Stimulated activated CD4-positive, alpha-beta T cell treated with anti-CD3 and anti-CD28 coated beads, Interleukin-15, amount 100 ng/mL, for 24 hours (primary cell): ENCODE data around the gene HOXD1.
A peak's percentile ranks its signal among the peaks of the same experiment; 100 is the strongest.

Experiments used
- DNase-seq: peaks from one replicate; pipeline ENCODE4 v3.0.0-alpha.2; 2020

HOXD1 gene

DNA sequence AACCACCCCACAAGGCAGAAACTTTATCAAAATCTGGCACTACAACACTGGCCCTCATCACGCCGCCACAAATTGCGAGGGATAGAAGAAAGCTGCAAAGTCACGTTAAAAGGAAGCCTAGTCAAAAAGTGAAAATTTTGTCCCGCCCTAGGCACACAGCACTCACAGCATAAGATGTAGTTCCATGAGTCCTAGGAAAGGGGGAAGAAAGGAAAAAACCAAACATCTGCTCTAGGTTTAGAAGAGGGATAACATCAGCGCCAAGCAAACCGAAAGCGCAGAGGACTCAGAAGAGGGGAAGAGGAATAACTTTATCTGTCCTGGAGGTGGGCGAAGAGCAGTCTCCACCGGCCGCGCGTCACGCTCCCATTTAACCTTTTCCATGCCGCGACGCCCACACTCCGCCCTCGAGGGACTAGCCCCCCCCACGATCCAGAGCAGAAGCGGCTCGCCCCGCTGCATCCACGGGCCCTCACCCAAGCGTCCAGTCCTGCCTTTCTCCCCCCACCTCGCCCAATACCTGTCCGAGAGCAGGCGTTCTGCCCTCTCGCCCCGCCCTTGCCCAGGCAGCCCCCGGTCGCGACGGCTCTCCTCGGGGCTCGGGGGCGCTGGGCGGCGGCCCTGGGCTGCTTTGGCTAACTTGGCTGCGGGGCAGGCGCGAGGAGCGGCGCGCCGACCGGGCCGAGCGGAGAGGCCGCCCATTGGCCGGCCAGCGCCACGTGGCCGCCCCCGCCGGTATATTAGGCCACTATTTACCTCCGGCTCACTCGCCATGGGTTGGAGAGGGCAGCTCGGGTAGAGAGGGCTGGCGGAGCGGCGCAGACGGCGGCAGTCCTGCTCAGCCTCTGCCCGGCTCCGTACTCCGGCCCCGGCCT lies at the start of gene HOXD1:
HOXD1 (plus strand) TSS at position 770 of the 875 bp plus-strand sequence. CDS start 134 bp downstream, outside the sequence.
- peak; percentile 25 for DNase-seq

DNA sequence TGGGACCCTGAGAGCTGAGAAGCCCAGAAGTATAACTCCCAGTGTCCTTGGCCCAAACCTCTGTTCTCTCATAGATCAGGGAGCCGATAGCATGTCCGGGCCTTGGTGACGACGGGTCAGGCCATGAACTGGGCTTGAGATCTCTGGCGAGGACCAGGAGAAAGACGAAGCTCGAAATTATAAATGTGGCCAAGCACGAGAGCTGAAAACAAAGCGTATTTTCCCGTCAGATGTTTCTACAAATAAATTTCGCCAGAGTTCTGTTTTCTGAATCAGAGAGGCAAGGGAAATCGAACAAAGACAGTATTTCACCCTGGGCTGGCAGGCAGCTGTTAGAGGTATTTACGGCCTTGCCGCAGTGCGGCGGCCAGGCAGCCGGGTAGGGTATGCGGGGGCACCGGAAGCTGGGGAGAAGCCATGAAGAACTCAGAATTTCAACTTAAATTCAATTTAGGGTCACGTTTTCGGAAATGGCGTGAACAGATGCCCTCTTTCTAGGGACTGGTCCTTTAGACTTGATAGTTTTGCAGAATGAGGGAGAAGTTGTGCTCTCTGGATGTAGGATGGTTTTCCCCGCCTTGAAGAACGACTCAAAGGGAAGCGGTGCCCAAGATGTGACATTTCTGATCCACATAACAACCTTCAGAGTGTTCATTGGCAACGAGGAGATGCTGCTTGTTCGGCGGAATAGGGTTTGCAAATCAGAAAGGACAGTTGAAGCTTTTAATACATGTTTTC lies 49.4 kb upstream of the HOXD1 start:
- DNase-seq, result no peak

DNA sequence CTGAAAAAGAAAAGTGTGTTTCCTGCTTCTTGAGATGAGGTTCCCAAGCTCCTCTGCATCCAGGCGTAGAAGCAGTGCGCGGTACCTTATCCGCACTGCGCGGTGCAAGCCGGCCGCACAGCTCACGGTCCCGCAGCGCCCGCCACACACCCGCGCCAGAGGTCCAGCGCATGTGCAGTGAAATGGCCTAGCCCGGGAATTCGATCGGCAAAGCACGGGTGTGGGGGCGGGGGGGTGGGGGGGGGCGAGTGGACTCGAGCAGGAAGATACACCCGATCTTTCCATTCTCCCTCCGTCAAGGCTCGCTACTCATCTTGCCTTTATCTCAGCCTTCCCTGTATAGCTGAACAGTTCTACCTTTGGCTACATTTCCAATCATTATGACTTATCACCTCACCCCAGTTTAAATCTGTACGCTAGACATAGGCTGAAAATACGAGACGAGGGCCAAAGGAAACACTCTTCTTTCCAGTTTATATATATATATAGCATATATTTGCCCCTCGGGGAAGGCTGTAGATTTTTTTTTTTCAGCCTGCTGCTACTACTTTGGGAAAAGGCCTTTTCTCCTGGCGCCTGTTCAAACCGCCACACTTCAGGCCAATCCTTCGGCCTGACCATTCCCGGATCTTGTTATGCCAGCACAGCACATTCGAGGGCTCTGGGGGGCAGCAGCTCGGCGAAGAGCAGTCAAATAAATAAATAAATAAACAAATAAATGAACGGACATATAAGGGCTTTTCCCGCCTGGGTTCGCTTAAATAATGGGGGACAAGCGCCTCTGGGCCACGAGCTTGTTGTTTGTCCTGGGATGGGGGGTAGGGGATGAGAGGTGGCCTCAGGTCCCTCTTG lies 48.6 kb upstream of the HOXD1 start:
- no peak for DNase-seq

DNA sequence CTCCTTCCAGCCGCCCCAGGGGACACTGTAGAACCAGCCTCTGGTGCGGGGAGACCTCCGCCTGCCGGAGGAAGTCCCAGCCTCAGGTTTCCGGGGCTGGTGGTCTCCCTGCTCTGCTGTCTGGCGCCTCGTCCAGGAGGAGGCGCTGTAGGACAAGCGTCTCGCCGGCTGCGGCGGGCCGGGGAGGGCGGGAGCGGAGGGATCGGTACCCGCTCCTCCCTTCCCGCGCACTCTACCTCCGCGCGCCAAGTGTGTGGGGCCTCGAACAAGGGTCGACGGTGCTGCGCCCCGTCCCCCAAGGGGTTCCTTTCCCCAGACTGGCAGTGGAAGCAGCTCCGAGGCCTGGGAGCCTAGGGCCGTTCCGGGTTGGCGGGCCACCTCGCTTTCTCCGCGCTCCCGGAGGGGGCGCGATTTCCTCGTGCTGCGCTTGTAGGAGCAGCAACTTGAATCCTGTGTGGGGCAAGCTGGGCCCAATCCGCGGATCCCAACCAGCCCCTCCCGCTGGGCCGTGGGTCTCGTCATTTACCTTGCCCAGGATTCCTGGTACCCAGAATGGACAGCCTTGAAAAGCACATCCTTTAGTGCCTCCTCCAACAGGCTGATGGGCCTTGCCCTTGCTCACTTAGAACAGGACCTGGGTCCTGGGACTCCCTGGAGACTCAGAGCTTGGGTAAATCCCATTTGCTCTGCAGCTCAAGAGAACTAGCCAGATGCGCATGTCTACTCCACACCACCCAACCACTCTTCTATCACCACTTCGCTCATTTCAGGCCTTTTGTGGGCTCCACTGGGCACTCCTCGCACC lies 47.8 kb upstream of the HOXD1 start:
- DNase-seq, result peak; percentile 78

DNA sequence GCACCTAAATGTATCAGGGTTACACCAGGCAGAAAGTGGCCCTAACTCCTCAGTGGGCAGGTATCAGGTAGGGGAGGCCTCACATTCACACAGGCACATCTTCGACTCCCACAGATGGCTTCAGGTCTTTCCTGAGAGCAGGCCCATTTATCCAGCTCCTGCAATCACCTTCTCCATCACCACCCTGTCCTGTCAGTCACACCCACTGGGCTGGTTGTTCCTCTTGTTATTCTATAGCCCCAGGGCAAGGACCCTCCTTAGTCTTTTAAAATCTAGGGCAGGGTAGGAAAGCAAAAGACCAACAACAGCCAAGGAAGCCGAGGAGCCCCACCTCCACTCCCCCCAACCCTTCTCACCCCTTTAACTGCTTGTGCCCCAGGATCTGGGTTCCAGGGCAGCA lies 46.2 kb upstream of the HOXD1 start:
- DNase-seq, result no peak

DNA sequence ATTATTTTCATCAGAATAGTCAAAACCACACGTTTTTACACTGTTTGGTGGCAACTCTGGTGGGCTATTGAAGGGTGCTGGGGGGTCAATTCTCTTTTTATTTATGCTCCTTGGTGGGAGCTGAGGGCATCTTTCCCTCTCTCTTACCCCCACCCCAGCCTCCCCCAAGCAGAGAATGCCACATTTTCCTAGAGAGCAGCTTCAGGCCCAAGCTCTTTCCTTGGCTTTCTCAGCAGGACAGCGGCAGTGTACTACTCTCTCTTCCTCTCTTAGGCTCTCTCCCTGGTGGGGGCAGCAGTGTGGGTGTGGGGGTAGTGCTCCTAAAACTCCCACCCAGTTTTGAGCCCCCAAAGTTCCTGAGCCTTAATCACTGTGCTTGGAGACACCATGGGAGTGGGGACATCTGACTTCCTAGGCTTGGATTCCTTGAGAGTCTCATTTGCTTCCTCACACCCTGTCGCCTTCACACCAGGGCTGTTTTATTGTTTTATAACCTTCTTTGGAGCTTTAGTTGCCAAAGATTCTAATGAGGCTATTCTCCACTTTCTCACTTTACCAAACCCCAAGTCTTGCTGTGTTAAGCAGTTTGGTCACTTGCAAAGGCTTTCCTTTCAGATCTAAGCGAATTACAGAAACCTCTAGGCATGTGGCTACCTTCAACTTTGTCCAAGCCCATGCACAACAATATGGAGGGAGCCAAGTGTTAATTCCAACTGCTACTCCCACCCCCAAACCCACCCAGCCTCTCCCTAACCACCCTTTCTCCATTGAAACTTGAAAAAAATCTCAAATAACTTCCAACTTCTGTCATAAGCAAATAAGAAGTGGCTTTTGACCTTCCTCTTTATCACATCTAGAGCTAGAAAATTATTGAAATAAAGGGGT lies 43.1 kb upstream of the HOXD1 start:
- DNase-seq, result no peak

DNA sequence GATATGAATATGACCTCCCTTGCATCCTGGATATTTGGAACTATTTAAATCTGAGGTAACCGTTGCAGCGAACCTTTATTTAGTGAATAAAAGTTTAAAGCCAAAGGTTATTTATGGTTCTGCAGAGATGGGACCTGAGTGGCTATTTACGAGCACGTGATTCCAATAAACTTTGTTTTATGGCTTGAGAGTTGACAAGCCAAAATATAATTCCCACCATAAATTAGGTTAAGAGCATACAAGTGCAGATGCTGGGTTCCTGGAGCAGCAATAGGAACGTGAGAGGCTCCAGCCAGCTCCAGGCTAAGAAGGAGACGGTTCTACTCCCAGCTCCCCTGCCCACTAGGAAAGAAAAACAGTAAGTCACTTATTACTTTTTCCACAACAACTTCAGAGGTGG lies 42.4 kb upstream of the HOXD1 start:
- no peak for DNase-seq

DNA sequence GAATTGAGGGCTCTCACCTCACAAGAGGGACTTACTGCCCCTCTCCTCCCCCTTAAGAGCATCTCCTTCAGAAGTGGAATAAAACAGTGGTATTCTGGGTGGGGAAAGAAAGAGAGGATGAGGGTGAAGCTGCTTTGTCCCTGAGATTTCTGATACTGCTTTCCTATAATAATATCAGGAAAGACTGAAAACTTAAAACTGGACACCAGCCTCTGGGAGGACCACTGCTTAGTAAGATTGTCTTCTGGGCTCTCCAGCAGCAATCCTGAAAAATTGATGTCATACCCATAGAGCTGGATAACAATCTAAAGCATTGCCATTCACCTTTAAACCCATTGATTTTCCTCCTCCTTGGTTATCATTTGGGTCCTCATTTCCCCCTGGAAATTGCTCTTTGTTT lies 41.8 kb upstream of the HOXD1 start:
- no peak for DNase-seq

DNA sequence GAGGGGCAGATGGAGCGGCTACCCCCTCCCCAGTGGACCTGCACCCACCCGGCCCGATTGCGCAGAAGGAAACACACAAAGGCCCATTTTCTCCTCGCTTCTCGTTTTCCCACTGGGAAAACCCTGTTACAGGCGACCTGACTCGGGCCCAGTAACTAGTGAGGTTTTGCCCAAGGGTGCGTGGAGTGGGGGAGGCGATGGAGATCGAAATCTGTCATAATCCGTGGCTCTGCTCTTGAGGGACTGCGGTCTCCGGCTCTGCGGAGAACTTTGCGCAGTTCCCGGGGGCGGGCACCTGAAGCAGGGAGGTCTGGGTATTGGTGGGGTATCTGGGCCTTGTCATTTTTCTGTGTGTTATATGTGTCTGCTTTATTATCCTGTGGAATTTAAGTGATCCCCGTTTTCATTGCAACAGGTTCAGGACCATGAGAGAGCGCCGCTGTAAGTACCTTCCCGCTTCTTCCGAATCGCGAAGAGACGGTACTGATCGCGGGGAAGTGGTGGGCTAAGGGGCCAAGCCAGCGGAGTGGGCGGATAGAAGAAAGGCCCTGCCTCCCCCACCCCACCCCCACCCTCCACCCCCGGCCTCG lies 41.2 kb upstream of the HOXD1 start:
- DNase-seq, result no peak

DNA sequence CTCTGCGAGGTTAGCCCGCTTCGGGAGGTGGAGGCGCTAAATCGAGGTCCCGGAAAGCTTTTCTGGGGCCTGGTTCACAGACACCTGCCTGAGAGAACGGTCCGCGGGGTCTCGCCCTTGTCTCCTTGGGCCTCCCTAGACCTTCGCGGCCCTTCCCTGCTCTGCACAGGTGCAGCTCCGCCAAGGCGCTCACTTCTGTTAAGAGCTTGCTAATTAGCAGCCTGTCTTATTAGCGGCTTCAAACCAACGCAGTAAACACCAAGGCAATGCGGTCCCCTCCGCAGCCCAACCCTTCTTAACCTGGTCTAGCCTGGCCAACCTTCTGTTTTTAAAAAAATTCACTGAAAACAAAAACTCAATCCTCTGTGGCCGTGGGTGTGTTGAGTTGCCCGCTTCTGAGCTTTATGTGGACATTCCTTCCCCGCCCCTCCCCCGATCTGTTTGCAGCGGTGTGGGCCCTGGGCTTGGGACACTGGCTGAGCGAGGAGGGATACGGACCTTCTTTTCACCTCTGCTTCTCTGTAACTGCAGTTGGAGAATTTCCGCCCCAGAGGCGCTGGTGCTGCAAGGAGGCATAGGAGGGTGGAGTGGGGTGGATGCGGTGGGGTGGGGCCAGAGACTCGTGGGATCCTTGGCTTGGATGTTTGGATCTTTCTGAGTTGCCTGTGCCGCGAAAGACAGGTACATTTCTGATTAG lies 40.5 kb upstream of the HOXD1 start:
- no peak for DNase-seq

DNA sequence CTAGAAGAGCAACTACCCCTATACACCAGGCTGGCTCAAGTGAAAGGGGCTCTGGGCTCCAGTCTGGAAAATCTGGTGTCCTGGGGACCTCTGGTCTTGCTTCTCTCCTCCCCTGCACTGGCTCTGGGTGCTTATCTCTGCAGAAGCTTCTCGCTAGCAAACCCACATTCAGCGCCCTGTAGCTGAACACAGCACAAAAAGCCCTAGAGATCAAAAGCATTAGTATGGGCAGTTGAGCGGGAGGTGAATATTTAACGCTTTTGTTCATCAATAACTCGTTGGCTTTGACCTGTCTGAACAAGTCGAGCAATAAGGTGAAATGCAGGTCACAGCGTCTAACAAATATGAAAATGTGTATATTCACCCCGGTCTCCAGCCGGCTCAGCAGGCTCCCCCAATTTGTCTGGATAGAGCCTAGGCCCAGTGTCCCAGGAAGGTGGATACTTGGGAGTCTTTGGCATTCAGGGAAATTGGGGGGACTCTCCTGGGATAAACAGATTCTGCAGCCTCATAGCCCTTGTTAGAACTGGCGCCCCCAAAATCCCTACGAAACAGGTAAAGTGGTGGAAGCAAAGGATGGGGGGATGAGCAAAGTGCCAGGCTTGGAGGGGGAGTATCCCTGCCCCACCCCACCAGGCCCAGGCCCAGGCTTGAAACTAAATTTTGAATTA lies 39.6 kb upstream of the HOXD1 start:
- DNase-seq, result no peak

DNA sequence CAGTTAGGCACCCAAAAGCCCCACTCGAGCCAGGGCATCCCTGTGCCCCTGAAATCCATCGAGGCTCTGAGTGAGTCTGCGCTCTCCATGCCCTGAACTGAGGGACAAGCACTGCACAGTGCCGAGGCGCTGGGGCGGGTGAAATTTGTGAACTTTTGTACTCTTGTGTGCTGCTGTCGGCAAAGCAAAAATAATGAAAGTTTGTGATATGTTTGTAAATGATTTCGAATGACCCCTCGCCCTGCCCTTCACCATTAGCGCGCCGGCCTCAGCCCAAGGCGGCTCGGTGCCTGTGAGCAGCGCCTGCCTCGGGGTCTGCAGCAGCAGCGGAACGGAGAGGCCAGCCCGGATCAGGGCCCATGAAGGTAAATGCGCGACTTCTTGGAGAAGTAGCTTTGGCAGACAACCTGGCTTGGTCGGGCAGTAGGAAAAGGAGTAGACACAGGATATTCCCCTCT lies 39.0 kb upstream of the HOXD1 start:
- DNase-seq, result no peak

DNA sequence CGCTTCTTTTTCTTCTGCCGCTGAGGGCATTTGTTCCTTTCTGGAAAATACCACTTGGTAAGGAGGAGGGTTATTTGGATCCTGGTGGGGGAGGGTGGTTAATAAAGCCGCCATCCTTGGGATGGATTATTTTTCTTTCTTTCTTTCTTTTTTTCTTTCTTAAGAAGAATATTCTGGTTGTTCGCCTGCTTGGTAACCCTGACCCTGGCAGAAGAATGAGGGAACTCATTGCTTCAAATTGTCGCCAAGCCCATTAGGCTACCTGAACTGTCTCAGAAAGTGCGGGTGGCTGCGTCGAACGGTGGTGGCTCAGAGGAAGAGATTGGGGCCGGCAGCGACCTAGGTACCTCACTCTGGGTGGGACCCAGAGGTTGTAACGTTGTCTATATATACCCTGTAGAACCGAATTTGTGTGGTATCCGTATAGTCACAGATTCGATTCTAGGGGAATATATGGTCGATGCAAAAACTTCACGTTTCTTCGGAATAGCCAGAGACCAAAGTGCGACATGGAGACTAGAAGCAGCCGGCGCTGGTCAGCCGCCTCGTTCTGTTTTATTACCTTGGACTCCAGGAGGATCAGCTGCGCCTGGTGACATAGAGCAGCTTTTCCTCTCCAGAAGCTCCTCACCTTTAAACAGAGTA lies 38.4 kb upstream of the HOXD1 start:
- no peak for DNase-seq

DNA sequence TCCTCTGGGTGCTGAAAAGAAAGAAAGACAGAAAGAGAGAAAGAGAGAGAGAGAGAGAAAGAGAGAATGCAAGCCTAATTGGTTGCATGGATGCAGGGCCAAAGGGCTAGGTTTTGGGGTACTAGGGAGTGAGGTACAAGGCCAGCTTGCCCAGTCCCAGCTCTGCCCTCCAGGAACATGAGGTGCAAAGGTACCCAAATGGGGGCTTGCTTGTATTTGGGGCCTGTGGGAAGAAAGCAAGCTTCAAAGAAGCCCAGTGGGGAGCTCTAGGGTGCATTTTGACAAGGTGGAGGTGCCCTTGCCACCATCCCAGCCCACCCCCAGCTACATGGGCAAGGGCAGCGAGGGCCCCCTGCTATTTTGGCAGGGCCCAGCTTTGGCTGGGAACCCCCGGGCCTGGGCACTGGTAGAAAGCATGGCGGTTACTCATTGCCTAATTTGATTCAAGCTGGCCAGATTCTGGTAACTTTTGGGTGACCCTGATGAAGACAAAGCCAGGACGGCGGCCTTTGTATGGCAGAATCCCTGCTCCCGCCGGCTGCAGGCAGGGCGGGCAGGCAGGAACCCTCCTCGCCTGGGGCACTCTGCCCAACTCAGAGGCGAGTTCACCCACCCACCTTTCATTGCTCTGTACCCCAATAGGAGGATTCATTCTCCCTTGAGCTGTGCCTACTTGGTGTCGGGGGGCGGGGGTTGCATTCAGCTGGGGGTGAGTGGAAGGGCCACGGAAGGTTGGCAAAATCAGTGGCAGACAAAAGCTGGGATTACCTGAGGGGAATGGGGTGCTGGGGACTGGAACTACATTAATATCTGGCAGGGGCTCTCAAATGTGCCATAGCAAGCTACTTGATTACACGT lies 37.7 kb upstream of the HOXD1 start:
- DNase-seq, result no peak

DNA sequence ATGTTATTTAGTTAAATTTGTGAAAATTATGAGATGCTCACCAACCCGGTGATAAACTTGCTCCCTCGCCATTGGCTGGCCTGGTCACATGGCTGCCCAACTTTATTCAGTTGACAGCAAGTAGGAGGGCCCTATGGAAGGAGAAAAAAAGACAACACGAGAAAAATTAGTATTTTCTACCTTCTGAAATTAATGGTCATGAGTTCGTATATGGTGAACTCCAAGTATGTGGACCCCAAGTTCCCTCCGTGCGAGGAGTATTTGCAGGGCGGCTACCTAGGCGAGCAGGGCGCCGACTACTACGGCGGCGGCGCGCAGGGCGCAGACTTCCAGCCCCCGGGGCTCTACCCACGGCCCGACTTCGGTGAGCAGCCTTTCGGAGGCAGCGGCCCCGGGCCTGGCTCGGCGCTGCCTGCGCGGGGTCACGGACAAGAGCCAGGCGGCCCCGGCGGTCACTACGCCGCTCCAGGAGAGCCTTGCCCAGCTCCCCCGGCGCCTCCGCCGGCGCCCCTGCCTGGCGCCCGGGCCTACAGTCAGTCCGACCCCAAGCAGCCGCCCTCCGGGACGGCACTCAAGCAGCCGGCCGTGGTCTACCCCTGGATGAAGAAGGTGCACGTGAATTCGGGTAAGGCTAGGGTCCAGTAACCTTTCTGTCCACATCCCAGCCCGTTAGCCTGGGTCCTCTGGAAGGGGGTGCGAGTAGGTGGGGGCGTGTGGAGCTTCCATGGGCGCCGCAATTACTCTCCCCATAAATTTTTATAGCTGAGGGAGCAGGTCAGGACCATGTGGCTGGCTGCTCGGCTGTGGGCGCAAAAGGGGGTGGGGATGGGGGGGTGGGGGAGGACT lies 36.8 kb upstream of the HOXD1 start, which contains the start of gene HOXD4:
HOXD4 (plus strand) TSS at position 109 of the 846 bp plus-strand sequence; CDS start at position 193, 84 bp downstream.
- DNase-seq, result no peak

DNA sequence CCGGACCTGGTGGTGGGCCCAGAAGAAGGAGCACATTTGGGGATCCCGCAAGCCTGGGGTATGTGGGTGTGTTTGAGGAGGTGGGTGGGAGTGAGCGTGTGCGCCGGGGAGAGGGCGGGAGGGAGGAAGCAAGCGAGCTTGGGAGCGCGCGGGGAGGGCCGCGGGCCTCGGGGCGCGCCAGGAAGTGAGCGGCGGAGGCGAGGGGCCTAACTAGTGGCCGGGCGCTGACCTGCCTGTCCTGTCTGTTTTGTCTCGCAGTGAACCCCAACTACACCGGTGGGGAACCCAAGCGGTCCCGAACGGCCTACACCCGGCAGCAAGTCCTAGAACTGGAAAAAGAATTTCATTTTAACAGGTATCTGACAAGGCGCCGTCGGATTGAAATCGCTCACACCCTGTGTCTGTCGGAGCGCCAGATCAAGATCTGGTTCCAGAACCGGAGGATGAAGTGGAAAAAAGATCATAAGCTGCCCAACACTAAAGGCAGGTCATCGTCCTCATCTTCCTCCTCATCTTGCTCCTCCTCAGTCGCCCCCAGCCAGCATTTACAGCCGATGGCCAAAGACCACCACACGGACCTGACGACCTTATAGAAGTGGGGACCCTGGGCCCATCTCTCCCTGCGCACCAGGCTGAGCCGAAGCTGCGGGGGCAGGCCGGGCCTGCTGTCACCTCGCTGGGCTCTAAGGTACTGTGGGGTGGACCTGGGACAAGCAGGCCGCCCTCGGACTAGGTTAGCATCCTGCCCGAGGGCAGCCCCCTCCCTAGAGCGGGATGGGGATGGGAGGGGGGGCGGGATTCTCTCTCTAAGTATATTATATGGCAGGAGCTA lies 35.9 kb upstream of the HOXD1 start:
- no peak for DNase-seq
